ENCODE results near the gene PPM1E.

Gene PPM1E

GRCh38 chr17:58818654-58819053 lies 63.0 kb downstream of the PPM1E start:
- Mint-ChIP-seq H3K4me3 (no peak overlapping the region), H3K27me3 (ENCODE audit: low read depth) (no peaks in the 10 kb centered on the region), H3K4me1 (peaks cover 19% of the 10 kb centered on the region), H3K36me3 (ENCODE audit: low read depth) (no peaks in the 10 kb centered on the region), H3K9me3 (no peaks in the 10 kb centered on the region), H3K27ac (no peak overlapping the region)
- no peak for TF ChIP-seq CTCF (IDR thresholded peaks at IDR 0.05; ENCODE audit: unreplicated experiment in 3 of 3)

GRCh38 chr17:58822148-58823050 lies 66.7 kb downstream of the PPM1E start:
- Mint-ChIP-seq H3K4me1 (peaks cover 19% of the 10 kb centered on the region), H3K27ac (peak overlapping the region; percentile 13 to 68 (median 55)), H3K4me3 (peak overlapping the region in 1 of 3 experiments; percentile 9), H3K27me3 (ENCODE audit: low read depth) (no peaks in the 10 kb centered on the region), H3K9me3 (no peaks in the 10 kb centered on the region), H3K36me3 (ENCODE audit: low read depth) (no peaks in the 10 kb centered on the region)
- TF ChIP-seq CTCF (IDR thresholded peaks at IDR 0.05; ENCODE audit: unreplicated experiment in 3 of 3), result no peak

DNA sequence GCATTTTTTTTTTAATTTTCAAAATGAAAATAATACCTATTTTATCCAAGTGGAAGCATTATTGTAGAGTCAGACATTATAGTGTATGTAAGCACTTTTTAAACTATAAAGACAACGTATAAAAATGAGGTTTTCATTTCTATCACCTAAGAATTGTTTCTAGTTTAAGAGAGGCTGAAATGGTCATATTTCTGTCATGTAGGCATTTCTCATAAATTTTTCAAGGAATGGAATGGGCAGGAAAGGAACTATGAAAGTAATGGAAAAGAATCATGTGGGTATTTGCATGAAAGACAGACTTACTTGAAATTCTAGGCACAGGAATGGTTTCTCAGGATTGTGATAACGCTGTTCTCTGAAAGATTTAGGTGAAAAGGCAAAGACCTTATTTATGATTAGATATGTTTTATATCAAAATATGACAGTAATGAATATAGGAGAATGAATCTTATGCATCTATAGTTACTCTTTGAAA lies 67.4 kb downstream of the PPM1E start:
- peak overlapping the region in 1 of 3 experiments; percentile 55 for H3K27ac Mint-ChIP-seq
- H3K27me3 Mint-ChIP-seq (ENCODE audit: low read depth), result no peaks in the 10 kb centered on the region
- H3K36me3 Mint-ChIP-seq (ENCODE audit: low read depth), result no peaks in the 10 kb centered on the region
- TF ChIP-seq CTCF (IDR thresholded peaks at IDR 0.05; ENCODE audit: unreplicated experiment in 3 of 3), result no peak
- H3K4me1 Mint-ChIP-seq, result peaks cover 19% of the 10 kb centered on the region
- no peak overlapping the region for H3K4me3 Mint-ChIP-seq
- no peaks in the 10 kb centered on the region for H3K9me3 Mint-ChIP-seq

GRCh38 chr17:58829172-58829637 lies 73.6 kb downstream of the PPM1E start:
- peaks cover 20% of the 10 kb centered on the region for H3K9me3 Mint-ChIP-seq
- peaks cover 4% of the 10 kb centered on the region for H3K36me3 Mint-ChIP-seq (ENCODE audit: low read depth)
- H3K27me3 Mint-ChIP-seq (ENCODE audit: low read depth), result no peaks in the 10 kb centered on the region
- no peak overlapping the region for H3K27ac Mint-ChIP-seq
- no peaks in the 10 kb centered on the region for H3K4me1 Mint-ChIP-seq
- H3K4me3 Mint-ChIP-seq, result no peak overlapping the region
- no peak for TF ChIP-seq CTCF (IDR thresholded peaks at IDR 0.05; ENCODE audit: unreplicated experiment in 3 of 3)

DNA sequence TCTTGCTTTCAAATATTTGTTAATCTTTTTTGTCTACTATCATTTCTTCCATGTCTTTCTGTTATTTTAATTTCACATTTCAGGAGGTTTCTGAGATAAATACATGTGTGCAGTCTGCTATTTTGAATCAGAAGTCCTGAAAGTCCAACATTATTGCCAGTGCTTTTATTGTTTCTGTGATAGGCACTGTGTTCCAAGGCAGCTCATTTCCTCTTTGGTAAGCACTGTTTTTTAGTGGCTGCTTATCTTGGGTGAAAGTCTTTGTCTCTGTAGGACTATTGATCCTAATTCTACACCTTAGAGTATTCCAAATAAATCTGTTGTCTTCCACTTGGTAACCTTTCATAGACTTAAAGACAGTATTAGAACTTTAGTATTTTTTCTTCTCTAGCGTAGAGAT lies 76.1 kb downstream of the PPM1E start:
- Mint-ChIP-seq H3K27ac (no peak overlapping the region), H3K9me3 (peaks cover 20% of the 10 kb centered on the region), H3K4me1 (no peaks in the 10 kb centered on the region), H3K27me3 (ENCODE audit: low read depth) (peaks cover 3% of the 10 kb centered on the region), H3K36me3 (ENCODE audit: low read depth) (peaks cover 4% of the 10 kb centered on the region), H3K4me3 (no peak overlapping the region)
- no peak for TF ChIP-seq CTCF (IDR thresholded peaks at IDR 0.05; ENCODE audit: unreplicated experiment in 3 of 3)
